ENCODE results near the gene ANAPC7.
"Not testable (repeated sequence)": the region's sequence is repeated elsewhere in the genome, so short reads cannot be mapped to it uniquely, and the experiment has no call there.

Gene ANAPC7

GRCh38 chr12:110373962-110374611 is 29.4 kb downstream of the ANAPC7 start:
- no peak for DNase-seq

DNA sequence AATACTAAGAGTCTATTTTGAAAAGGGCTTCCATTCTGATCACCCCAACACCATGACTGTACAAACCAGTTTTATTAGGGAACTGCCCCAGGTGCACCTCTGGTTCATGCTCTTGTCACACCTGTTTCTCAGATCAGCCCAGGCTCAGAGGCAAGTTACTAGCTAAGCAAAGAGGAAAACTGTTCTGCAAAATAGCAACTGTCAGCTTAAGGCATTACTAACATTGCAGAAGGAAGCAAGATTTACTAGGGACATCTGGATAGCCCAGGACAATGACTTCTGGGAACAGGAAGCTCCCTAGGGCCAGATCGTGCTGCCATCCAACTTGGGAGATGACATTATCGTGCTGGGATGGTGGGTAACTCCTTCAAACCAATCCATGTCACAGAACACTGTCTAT is 30.1 kb downstream of the ANAPC7 start:
- DNase-seq, result no peak

- peak; percentile 61 for DNase-seq
Observed at GRCh38 chr12:110373025-110373424, 30.5 kb downstream of the ANAPC7 start.

DNA sequence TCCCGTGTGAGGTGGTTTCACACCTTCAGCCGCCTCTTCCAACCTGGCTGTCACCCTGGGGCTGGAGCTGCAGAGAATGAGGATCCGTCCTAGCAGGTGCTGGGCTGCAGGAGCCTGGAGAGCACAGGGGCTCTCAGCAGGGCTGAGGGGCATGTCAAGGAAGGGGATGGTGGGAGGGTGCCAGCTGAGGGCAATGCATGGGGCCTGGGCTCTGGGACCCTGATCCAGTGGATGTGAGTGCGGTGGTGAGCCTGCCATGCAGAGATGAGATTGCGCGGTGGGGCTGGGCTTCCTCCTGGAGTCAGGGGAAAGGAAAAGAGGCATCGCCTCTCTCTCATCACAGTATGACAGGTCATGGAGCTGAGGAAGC is 31.5 kb downstream of the ANAPC7 start:
- DNase-seq, result no peak

DNA sequence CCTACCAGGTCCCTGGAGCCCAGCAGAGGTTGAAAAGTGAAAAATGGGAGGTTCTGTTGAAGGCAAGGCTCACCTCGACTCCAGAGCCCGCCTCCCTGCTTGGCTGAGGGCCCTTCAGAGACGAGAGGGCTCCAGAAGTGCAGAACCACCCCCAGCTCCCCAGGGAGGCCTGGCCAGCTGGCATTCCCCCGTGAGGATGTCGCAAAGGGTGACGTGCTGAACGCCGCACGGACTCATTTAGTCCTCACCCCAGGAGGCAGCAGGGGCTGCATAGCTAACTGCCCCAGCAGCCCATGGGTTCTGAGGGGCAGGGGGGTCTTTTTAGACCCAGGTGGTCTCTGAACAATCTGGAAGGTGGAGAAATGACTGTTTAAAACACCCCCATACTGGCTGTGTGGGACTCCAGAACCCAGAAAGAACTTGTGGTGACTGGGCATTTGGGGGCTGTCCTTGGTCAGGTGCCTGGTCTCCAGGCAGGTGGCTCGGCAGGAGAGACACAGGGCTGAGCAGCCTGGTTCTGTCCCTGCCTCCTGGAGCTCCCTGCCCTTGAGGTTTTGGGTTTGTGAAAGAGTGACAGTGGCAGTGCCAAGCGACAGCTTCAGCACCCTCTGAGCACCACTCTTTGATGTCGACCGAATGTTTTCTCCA is 32.0 kb downstream of the ANAPC7 start:
- no peak for DNase-seq

DNA sequence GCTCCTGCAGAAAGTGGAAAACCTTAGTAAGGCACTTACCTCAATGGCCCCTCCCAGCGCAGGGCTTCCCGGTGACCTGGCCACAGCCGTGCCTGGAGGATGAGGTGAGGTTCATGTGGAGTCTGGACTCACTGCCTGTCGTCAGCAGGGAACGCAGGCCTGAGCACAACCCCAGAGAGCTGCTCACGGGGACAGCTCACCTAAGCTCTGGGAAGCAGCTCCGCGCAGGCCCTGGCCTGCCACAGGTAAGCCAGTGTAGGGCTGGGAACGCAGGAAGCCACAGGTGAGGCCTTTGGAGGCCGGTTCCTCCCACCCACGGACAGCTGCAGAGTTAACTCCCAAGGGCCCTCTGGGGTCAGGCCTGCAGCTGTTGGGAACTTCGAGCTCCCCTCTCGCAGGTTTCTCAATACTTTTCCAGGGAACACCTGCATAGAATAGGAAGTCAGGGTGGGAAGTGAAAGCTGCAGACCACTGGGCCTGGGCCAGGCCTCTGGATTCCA is 32.7 kb downstream of the ANAPC7 start:
- no peak for DNase-seq

GRCh38 chr12:110369992-110370391 is 33.5 kb downstream of the ANAPC7 start:
- no peak for DNase-seq

GRCh38 chr12:110367181-110367864 is 36.2 kb downstream of the ANAPC7 start:
- DNase-seq, result no peak

DNA sequence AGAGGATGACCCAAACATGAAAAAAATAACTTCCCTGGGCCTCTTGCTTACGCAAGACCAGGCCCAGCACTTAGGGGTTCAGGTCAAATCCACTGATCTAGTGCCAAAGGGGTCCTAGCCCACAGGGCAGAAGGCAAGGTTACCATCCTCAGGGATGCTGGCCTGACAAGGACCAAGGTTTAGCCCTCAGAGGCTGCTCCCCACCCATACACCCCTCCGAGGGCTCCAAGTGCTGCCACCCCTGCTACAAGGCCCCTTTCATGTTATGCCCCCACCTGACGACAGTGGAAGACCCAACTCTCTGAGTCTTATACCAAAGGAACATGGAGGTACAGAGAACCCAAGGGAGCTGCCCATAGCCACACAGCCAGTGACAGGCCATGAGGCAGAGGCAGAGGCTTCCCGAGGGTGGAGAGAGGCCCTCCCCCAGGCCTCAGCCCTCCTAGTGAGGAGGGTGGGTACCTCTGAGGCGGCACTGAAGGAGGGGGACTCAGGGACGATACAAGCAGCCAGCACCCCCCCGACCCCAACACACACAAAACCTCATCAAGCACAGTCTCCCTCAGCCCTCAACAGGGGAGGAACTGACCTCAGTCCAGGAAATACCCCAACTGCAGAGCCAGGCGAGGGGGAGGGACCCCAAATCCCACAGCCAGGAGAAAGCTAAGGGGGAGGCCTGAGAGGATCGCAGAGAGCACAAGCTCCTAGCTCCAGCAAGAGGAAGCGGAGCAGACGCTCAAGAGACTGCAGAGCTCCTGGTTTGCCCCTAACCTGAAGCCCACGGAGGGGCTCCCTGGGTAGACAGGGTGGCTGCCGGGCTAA is 37.0 kb downstream of the ANAPC7 start:
- no peak for DNase-seq

DNA sequence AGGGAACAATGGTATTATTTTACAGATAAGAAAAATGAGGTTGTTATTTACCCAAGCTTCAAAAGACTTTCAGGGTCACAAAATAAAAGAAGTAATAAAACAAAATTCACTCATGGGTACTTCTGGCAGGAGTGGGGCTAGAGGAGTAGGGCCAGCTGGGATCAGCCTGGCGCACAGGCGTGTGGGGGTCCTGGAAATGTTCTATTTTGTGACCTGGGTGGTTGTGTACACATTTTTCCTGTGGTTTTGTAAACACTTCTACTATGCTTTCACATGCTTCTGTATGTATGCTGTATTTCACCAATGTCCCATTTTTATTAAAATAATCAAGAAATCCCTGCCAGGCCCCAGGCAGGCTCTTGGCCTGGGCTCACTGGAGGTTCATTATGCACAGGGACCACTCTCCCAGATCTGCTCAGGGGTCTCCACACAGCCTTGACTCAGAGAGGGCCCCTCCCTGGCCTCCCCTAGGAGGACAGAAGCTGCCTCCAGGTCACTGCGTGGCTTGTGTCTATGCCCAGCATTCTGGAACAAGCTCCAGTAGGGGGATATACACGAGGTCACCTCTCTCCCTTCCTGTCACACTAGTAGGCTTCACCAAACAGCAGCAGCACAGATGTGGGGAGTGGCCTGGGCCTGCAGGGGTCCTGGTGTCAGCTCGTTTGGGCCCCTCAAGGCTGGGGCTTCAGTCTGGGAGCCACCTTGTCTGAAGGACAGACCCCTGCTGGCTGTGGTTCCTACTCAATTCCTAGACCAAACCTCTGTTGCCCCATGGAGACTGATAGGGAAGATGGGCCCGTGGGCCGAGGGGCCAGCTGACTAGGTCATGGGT is 37.8 kb downstream of the ANAPC7 start:
- DNase-seq, result no peak

GRCh38 chr12:110361216-110361615 is 42.3 kb downstream of the ANAPC7 start:
- DNase-seq, result no peak

- DNase-seq, result not testable (repeated sequence)
Observed at GRCh38 chr12:110358384-110359097, 45.0 kb downstream of the ANAPC7 start.

GRCh38 chr12:110355073-110355472 is 48.4 kb downstream of the ANAPC7 start:
- DNase-seq, result no peak

GRCh38 chr12:110354172-110354780 is 49.2 kb downstream of the ANAPC7 start:
- DNase-seq, result no peak

DNA sequence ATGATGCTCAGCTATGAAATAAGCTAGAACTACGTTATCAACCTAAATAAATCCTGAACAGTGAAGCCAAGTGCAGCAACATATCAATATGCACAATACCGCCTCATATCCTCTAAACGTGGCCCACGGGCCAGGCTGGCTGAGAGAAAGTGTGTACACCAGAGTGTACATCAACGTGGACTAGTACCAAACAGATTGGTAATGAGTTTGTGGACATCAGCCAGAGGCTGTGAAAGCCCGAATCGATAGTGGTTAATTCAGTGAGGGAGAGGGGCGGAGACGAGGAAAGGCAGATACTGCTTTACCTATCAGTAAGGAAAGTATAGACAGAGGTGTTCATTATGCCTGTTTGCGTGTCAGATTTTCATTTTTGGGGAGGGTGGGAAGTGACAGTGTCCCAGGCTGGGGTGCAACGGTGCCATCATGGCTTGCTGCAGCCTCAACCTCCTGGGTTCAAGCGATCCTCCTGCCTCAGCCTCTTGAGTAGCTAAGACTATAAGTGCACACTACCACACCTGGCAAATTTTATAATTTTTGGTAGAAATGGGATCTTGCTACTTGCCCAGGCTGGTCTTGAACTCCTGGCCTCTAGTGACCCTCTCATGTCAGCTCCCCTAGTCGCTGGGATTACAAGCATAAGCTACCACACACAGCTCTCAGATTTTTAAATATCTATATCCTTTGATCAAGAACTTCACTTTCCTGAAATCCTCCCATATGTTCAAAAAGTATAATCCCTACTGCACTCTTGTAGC is 50.1 kb downstream of the ANAPC7 start:
- no peak for DNase-seq

DNA sequence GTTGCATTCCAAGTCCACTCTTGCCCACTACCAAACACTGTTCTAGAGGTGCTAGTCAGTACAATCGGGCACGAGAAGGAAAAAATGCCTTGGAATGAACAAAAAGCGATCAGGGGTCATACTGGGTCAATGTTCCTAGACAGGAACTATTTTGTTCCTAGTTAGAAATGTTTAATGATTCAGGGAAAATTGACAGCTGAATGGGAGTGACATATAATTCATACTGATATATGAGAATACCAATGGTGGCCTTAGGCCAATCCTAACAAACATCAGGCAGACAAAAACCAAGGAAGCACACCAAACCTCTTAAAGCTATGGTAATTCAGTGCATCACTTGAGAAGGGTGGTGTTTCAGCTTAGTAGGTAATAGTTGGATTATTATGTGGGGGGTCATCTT is 51.1 kb downstream of the ANAPC7 start:
- DNase-seq, result no peak

DNA sequence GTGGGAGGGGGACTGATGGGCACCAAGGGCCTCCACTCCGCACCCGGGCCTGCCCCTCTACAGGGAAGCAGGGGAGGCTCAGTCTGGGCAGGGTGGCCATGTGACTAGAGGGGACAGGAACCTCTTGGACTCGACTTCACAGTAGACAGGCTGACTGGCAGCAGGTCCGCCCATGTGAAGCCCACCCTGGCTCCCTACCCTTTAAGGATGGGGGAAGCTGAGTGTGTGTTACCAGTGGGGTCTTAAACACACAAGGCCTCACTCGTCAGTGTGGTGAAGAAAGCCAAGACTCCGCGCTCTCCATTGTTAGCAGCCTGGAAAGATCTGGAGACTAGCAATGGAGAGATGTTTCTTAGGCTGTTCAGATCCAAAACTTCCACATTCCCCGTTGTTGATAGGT is 52.4 kb downstream of the ANAPC7 start:
- no peak for DNase-seq

- no peak for DNase-seq
Observed at GRCh38 chr12:110349514-110350151, 53.9 kb downstream of the ANAPC7 start.

GRCh38 chr12:110349096-110349495 is 54.4 kb downstream of the ANAPC7 start:
- no peak for DNase-seq
